Stimulated activated memory B cell treated with anti-CD40 and anti-IgM and Interleukin-4, amounts not matched to agents 10 μg/mL and 1 μg/mL and 100 μg/mL, for 72 hours (primary cell): Measurements from ENCODE around the gene CAST.

Experiments used
- ATAC-seq: fragments of 150-1000 bp; cut with Tn5 transposase; 2 replicates; pipeline ENCODE4 v1.10.0; 2021
- H3K27ac Mint-ChIP-seq: one replicate; pipeline ENCODE4 v1.8.0; 2022; ENCODE audit warnings: mild to moderate bottlenecking, mixed read lengths
- H3K27me3 Mint-ChIP-seq: one replicate; pipeline ENCODE4 v1.8.0; 2022; ENCODE audit warnings: mixed read lengths
- H3K36me3 Mint-ChIP-seq: one replicate; pipeline ENCODE4 v1.8.0; 2022; ENCODE audit warnings: mixed read lengths
- H3K4me1 Mint-ChIP-seq: one replicate; pipeline ENCODE4 v1.8.0; 2022; ENCODE audit warnings: mixed read lengths
- H3K4me3 Mint-ChIP-seq: one replicate; pipeline ENCODE4 v1.8.0; 2022; ENCODE audit warnings: mild to moderate bottlenecking, moderate library complexity, mixed read lengths
- H3K9me3 Mint-ChIP-seq: one replicate; pipeline ENCODE4 v1.8.0; 2022; ENCODE audit warnings: mixed read lengths

Gene CAST

DNA sequence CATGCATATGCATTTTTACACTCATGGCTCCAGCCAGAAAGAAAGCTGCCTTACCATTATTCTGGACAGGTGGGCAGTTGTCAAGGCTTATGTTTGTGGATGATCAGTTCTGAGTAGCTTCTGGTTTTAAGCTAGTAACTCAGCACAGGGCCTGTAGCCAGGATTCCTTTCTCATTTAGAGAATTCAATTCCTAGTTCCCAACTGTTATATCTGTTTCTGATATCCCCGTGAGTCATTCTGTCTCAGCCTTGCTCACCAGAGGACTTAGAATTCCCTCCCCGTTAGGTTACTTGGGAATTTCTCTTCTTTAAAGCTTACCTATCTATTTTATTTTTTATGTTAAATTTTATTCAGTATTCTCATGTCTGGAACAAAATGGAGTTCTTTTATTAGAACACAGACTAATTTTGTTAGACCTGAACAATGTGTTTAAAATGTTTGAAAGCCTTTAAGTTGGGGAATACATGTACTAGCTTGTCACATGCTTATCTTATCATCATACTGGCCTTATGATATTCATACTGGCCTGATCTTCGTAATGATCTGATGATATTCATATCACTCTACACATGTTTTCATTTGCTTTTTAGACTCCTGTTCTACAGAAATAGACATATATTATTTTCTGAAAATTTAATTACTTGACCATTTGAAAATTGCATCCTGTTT, 47.1 kb downstream of the CAST start:
- Mint-ChIP-seq H3K4me3 (no peak overlapping the region), H3K27ac (peak overlapping the region; percentile 46), H3K36me3 (peaks cover 14% of the 10 kb centered on the region), H3K9me3 (no peaks in the 10 kb centered on the region), H3K4me1 (peaks cover 50% of the 10 kb centered on the region), H3K27me3 (no peaks in the 10 kb centered on the region)
- ATAC-seq: no peak

DNA sequence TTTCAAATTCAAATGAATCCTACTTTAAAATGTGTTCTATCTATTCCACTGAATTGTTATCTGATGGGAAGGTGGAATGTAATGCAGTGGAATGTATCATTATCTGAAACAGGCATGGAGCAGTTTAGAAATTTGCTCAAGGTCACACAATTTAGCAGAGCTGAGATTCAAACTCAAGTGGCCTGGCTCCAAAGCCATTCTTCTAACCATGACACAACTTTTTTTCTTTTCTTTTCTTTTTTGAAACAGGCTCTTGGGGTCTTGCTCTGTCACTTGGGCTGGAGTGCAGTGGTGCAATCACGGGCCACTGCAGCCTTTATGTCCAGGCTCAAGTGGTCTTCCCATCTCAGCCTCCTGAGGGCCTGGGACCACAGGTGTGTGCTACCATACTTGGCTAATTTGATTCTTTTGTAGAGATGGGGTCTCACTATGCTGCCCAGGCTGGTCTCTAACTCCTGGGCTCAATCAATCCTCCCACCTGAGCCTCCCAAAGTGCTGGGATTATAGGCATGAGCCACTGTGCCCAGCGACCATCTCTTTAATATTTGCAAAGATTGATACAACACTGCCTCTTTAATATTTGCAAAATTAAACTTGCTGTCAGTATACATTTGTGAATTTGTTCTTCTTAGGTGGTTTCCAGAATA, 50.0 kb downstream of the CAST start:
- no peak for ATAC-seq
- Mint-ChIP-seq H3K27ac (no peak overlapping the region), H3K27me3 (no peaks in the 10 kb centered on the region), H3K4me1 (peaks cover 56% of the 10 kb centered on the region), H3K9me3 (no peaks in the 10 kb centered on the region), H3K36me3 (peaks cover 18% of the 10 kb centered on the region), H3K4me3 (no peak overlapping the region)

DNA sequence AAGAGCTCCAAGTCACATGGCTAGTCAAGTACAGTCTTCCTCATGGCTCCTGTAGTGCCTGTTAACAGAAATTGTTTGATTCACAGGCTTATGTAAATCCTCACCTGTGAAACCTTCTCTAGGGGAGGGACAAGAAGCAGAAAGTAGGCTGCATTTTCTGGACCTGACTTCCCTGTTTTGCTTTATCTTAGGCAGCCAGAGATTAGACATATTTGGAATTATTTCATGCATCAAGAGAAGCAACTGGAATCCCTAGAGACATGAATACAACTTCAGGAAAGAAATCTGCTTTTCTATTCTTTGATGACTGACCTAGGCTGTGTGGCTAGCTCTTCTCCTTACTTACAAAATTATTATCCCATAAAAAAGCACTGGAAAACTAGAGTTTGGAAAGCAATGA, 52.3 kb downstream of the CAST start:
- Mint-ChIP-seq H3K4me1 (peaks cover 58% of the 10 kb centered on the region), H3K36me3 (peaks cover 35% of the 10 kb centered on the region), H3K4me3 (no peak overlapping the region), H3K27me3 (no peaks in the 10 kb centered on the region), H3K27ac (no peak overlapping the region), H3K9me3 (no peaks in the 10 kb centered on the region)
- ATAC-seq: no peak

DNA sequence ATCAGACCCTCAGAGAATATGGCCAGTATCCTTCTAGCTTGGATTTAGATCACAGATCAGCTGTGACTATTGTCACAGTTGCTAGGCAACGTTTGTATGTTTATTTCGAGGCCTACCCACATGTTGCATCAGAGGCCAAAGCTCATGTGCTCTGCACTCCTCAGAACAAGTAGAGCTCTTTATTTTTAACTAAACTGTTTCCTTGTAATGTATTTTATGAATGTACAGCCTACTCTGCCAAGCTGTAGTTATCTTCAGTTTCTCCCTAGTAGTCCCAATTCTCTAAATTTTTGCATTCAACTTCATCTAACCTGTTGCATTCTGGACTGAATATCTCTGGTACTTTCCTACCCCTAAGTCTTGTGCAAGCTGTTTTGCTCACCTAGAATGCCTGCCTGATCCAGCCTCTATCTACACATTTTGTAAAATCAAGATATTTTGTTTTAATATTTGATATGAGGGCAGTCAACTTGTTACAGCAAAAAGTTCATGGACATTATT, 52.8 kb downstream of the CAST start:
- Mint-ChIP-seq H3K4me1 (peaks cover 58% of the 10 kb centered on the region), H3K36me3 (peaks cover 35% of the 10 kb centered on the region), H3K4me3 (no peak overlapping the region), H3K9me3 (no peaks in the 10 kb centered on the region), H3K27me3 (no peaks in the 10 kb centered on the region), H3K27ac (no peak overlapping the region)
- ATAC-seq: no peak

DNA sequence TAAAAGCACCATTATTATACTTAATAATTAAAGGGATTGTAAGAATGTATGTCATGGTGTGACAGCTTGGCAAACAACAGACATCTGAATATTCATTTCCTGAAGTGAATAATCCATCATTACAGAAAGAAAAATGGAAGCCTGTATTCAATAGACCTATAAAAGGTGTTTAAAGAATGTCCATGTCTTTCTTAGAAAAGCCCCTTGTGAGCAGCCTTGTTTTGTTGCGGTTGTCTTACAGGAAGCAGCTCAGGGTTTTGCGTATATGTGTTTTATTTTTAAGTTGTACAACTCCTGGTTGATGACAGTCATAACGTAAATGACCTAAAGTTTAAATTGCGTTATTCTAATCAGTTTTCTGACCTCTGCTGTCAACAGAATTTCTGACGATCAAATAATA, 53.8 kb downstream of the CAST start:
- peaks cover 35% of the 10 kb centered on the region for H3K36me3 Mint-ChIP-seq
- H3K4me1 Mint-ChIP-seq: peaks cover 52% of the 10 kb centered on the region
- no peaks in the 10 kb centered on the region for H3K9me3 Mint-ChIP-seq
- ATAC-seq: no peak
- H3K27me3 Mint-ChIP-seq: no peaks in the 10 kb centered on the region
- H3K27ac Mint-ChIP-seq: no peak overlapping the region
- no peak overlapping the region for H3K4me3 Mint-ChIP-seq

DNA sequence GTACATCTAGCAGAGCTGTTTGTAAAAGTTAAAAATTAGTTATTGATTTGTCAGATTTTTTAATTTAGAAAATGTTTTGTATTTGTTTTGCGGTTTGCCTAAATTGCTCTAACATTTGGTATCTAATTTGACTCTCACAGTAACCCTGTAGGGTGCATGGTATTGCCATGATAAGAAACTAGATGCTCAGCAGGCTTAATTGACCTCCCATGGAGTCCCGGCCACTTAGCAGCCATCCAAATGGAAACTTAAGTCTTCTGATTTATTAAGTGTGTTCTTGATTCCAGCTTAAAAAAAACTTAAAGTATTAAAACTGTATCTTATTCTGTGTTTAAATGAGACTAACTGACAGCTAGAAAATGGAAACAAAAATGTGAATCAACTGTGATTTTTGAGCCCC, 54.5 kb downstream of the CAST start:
- H3K27me3 Mint-ChIP-seq: no peaks in the 10 kb centered on the region
- peaks cover 51% of the 10 kb centered on the region for H3K4me1 Mint-ChIP-seq
- H3K27ac Mint-ChIP-seq: no peak overlapping the region
- H3K4me3 Mint-ChIP-seq: no peak overlapping the region
- H3K36me3 Mint-ChIP-seq: peaks cover 34% of the 10 kb centered on the region
- no peaks in the 10 kb centered on the region for H3K9me3 Mint-ChIP-seq
- no peak for ATAC-seq

DNA sequence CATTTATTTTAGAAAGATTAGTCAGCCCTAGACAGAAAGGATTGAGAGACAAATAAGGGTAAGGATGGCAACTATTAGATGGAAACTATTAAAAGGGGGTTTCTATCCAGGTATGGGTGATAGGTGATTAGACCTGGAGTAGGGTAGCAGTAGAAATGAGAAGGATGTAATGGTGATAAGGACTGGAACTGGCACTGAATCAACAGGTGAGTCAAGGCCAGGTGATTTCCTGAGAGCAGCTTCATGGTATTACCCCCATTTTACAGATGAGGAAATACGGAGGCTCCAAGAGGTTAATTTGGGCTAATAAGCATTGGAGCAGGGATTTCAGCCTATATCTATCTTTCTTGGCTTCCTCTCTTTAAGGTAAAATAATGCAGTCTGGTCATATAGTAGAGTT, 55.7 kb downstream of the CAST start:
- ATAC-seq: no peak
- Mint-ChIP-seq H3K9me3 (no peaks in the 10 kb centered on the region), H3K4me1 (peaks cover 43% of the 10 kb centered on the region), H3K27ac (peak overlapping the region; percentile 40), H3K27me3 (no peaks in the 10 kb centered on the region), H3K4me3 (no peak overlapping the region), H3K36me3 (peaks cover 22% of the 10 kb centered on the region)

DNA sequence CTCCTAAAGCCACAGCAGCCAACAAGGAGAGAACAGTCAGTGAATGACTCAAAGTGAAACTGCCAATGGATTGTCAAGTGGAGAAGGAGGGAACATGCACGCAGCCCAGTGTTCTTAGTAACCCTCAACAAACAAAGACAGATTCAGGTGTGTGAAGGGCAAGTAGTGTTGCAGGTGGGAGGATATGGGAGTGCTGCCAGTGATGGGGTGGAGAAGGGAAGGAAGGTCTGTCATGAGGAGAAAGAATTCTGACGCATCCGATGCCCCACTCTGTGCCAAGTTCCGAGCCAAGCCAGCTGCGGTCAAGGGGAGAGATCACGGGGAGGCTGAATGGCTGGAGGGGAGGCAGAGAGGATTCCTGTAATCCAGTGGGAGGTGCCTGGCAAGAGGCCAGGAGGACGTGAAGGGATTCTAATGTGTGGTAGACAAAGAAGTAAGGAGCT, 56.5 kb downstream of the CAST start:
- H3K27ac Mint-ChIP-seq: peak overlapping the region; percentile 40
- peaks cover 23% of the 10 kb centered on the region for H3K36me3 Mint-ChIP-seq
- no peaks in the 10 kb centered on the region for H3K9me3 Mint-ChIP-seq
- H3K4me3 Mint-ChIP-seq: no peak overlapping the region
- H3K27me3 Mint-ChIP-seq: no peaks in the 10 kb centered on the region
- peaks cover 39% of the 10 kb centered on the region for H3K4me1 Mint-ChIP-seq
- ATAC-seq: no peak

DNA sequence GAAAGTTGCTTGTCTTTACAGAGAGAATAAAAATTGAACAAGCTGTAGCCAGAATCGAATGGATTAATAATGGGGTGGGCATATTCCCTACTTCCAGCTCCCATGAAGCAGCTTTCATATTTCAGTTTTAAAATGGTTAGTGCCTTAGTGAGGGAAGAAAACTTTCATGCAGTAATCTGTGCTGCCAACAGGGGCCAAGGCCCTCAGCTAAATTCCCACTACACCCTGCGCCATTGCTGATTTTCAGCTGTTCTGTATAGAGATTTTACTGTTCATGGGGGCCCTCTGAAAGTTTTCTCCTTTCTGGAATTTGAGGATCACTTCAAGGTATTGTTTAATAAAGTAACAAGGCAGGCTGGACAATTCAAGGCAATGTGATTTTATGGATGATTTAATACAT, 58.2 kb downstream of the CAST start:
- no peak for ATAC-seq
- no peak overlapping the region for H3K27ac Mint-ChIP-seq

DNA sequence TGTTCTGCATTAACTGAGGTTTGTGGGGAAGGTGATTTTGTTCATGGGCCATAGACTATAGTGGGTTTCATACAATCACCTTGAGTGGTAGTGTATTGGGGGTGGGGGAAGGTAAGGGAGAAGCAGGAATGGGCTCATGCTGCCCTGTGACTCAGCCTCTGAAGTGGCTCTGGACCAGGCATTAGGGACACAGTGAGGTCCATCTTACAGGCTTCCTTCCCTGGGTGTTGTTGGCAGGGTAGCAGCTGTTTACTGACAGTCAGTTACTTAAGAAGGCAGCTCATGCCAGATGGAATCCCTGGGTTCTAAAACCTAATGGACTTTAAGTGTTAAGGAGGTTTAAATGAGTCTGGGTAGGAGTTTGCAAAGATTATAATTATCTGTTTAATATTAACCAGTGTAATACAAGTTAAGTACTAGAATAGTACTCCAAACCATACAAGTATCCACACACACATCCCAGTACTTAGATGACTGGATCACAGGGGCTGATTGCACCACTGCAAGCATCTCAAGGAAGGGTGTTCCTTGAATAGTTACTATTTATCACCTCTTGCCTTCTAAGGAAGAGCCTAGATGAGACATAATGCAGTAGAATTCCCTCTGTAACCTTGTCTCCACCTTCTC, 59.3 kb downstream of the CAST start:
- ATAC-seq: no peak
- H3K27me3 Mint-ChIP-seq: no peaks in the 10 kb centered on the region
- peaks cover 22% of the 10 kb centered on the region for H3K4me1 Mint-ChIP-seq
- no peak overlapping the region for H3K4me3 Mint-ChIP-seq
- no peaks in the 10 kb centered on the region for H3K9me3 Mint-ChIP-seq
- H3K27ac Mint-ChIP-seq: no peak overlapping the region
- H3K36me3 Mint-ChIP-seq: peaks cover 26% of the 10 kb centered on the region

More for the DNA sequence above, 58.2 kb downstream of the CAST start:
- Mint-ChIP-seq H3K4me1 (peaks cover 26% of the 10 kb centered on the region), H3K36me3 (peaks cover 26% of the 10 kb centered on the region), H3K27me3 (no peaks in the 10 kb centered on the region), H3K9me3 (no peaks in the 10 kb centered on the region), H3K4me3 (no peak overlapping the region)

DNA sequence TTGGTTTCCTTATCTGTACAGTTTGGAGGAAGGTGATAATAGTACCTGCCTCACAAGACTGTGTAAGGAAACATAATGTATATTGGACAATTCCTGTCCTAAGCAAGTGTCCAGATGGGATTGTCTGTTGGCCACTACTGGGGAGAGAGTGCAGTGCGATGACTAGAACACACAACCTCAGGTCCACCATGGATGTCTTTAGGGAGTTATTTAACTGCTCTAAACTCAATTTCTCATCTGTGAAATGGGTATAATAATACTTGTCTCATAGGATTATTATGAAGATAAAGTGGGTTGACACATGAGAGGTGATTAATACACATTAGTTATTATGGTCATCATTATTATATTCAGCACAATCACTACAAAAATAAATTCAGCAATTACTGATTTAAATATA, 63.1 kb downstream of the CAST start:
- no peak overlapping the region for H3K27ac Mint-ChIP-seq
- no peaks in the 10 kb centered on the region for H3K9me3 Mint-ChIP-seq
- ATAC-seq: no peak
- H3K36me3 Mint-ChIP-seq: peaks cover 17% of the 10 kb centered on the region
- no peak overlapping the region for H3K4me3 Mint-ChIP-seq
- H3K27me3 Mint-ChIP-seq: no peaks in the 10 kb centered on the region
- H3K4me1 Mint-ChIP-seq: no peaks in the 10 kb centered on the region

DNA sequence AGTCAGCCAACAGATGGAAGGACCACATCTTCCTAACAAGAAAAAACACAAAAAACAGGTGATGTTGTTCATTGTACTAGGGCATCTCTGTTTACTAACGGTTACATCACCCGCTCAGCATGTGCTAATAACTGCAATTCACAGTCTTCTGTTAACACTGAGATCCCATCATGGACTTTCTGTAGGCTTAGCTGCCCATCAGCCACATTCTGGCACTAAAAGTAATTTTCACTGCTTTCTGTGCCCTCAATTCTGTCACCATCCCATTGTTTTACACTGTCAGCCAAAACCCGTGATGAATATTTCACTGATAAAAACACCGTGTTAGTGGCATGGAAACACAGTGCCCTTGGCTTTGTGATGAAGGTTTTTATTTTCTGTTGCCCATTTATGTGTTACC, 64.6 kb downstream of the CAST start:
- peaks cover 33% of the 10 kb centered on the region for H3K36me3 Mint-ChIP-seq
- no peak overlapping the region for H3K4me3 Mint-ChIP-seq
- H3K9me3 Mint-ChIP-seq: no peaks in the 10 kb centered on the region
- H3K27ac Mint-ChIP-seq: no peak overlapping the region
- ATAC-seq: no peak
- H3K27me3 Mint-ChIP-seq: no peaks in the 10 kb centered on the region
- no peaks in the 10 kb centered on the region for H3K4me1 Mint-ChIP-seq

DNA sequence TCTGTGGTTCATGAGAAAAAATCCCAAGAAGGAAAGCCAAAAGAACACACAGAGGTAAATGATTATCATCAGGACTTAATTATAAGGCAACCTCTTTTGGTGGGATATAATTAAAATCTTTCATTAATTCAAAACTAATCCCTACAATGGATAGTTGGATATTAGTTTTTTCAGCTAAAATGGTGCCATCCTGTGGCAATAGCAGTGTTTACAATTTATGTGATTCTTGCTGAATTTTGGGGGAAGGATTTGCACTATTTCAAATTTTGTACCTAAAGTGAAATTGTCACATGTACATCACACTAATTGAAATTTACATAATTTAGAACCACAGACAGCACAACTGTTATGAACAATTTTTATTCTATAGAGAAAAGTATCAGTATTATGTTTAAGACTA, 67.0 kb downstream of the CAST start:
- H3K27ac Mint-ChIP-seq: no peak overlapping the region
- no peaks in the 10 kb centered on the region for H3K9me3 Mint-ChIP-seq
- ATAC-seq: no peak
- H3K4me1 Mint-ChIP-seq: peaks cover 5% of the 10 kb centered on the region
- no peak overlapping the region for H3K4me3 Mint-ChIP-seq
- H3K36me3 Mint-ChIP-seq: peaks cover 31% of the 10 kb centered on the region
- H3K27me3 Mint-ChIP-seq: no peaks in the 10 kb centered on the region

DNA sequence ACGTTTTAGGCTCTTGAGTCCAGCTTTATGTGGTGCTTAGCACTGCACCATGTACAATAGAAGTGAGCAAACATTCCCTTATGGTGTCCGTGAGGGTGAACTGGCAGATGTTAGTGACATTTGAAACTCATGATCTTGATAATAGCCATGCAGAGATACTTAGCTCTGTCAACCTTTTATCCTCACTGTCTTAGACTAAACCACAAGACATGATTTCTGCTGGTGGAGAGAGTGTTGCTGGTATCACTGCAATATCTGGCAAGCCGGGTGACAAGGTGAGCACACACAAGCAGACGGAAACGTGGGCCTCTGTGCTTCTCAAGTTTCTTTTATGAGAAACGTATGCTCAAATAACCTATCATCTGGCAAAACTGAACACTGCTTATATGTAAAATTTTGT, 68.4 kb downstream of the CAST start:
- no peak for ATAC-seq
- Mint-ChIP-seq H3K9me3 (no peaks in the 10 kb centered on the region), H3K27ac (no peak overlapping the region), H3K36me3 (peaks cover 43% of the 10 kb centered on the region), H3K4me3 (no peak overlapping the region), H3K27me3 (no peaks in the 10 kb centered on the region), H3K4me1 (peaks cover 14% of the 10 kb centered on the region)

DNA sequence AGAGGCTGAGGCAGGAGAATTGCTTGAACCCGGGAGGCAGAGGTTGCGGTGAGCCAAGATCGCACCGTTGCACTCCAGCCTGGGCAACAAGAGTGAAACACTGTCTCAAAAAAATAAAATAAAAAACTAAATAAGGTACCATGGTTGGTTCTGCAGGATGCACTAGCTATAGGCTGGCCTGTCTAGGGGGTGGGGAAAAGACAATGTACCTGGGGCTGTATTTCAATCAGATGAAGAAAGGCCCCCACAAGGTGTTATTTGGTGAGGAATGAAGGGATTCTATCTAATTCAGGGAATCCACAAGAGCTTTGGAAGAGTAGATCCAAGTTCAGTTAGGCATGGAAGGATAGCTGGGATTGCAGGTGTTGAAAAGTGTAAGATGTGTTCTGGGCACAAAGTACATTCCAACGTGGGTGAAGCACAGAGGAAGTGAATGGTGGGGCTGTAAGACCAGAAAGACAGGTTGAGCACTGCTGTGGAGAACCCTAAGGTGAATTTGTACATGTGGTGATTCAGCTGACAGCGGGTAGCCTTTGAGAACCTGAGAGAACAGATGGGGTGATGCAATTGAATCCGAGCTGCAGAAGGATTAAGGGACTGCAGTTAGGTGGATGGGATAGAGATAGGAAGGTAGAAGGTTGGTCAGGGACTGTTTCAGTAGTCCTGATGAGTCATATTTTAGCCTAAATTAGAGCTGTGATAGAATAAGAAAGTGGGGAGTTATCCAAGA, 71.8 kb downstream of the CAST start:
- no peak for ATAC-seq
- Mint-ChIP-seq H3K4me3 (no peak overlapping the region), H3K27ac (peak overlapping the region; percentile 90), H3K4me1 (peaks cover 14% of the 10 kb centered on the region), H3K36me3 (peaks cover 61% of the 10 kb centered on the region), H3K9me3 (no peaks in the 10 kb centered on the region), H3K27me3 (no peaks in the 10 kb centered on the region)
